ENCODE measurements around the gene NOX5.
A peak's percentile ranks its signal among the peaks of the same experiment; 100 is the strongest.
"Not testable (repeated sequence)": the region's sequence is repeated elsewhere in the genome, so short reads cannot be mapped to it uniquely, and the experiment has no call there.

NOX5 gene

GRCh38 chr15:69014454-69014853, at the start of gene NOX5:
Gene NOX5, plus strand, starts transcription at chr15:69014695. Its CDS starts 41 bp downstream, at chr15:69014736.
- DNase-seq = no peak

GRCh38 chr15:68966996-68967395, 47.5 kb upstream of the NOX5 start:
- no peak for DNase-seq

- no peak for DNase-seq
Measured at GRCh38 chr15:68967948-68968347, 46.5 kb upstream of the NOX5 start.

- DNase-seq = no peak
Measured at GRCh38 chr15:68969298-68969697, 45.2 kb upstream of the NOX5 start.

- no peak for DNase-seq
Measured at GRCh38 chr15:68972201-68973065, 42.1 kb upstream of the NOX5 start.

GRCh38 chr15:68975651-68976160, 38.8 kb upstream of the NOX5 start:
- not testable (repeated sequence) for DNase-seq

- not testable (repeated sequence) for DNase-seq
Measured at GRCh38 chr15:68977426-68977825, 37.1 kb upstream of the NOX5 start.

- no peak for DNase-seq
Measured at GRCh38 chr15:68979006-68979405, 35.5 kb upstream of the NOX5 start.

GRCh38 chr15:68979816-68980215, 34.7 kb upstream of the NOX5 start:
- no peak for DNase-seq

- no peak for DNase-seq
Measured at GRCh38 chr15:68980786-68981185, 33.7 kb upstream of the NOX5 start.

- no peak for DNase-seq
Measured at GRCh38 chr15:68981941-68982340, 32.6 kb upstream of the NOX5 start.

GRCh38 chr15:68982976-68983563, 31.4 kb upstream of the NOX5 start:
- DNase-seq = no peak

GRCh38 chr15:68983961-68984481, 30.5 kb upstream of the NOX5 start:
- no peak for DNase-seq

- peak; percentile 7 for DNase-seq
Measured at GRCh38 chr15:68984586-68984985, 29.9 kb upstream of the NOX5 start.

- no peak for DNase-seq
Measured at GRCh38 chr15:68985361-68985891, 29.1 kb upstream of the NOX5 start.

- DNase-seq = no peak
Measured at GRCh38 chr15:68986322-68986721, 28.2 kb upstream of the NOX5 start.

GRCh38 chr15:68987120-68987519, 27.4 kb upstream of the NOX5 start:
- no peak for DNase-seq

- DNase-seq = no peak
Measured at GRCh38 chr15:68987676-68988075, 26.8 kb upstream of the NOX5 start.

- no peak for DNase-seq
Measured at GRCh38 chr15:68989541-68990230, 24.8 kb upstream of the NOX5 start.

- DNase-seq = no peak
Measured at GRCh38 chr15:68990231-68990991, 24.1 kb upstream of the NOX5 start.

GRCh38 chr15:68990992-68991500, 23.4 kb upstream of the NOX5 start:
- no peak for DNase-seq

- DNase-seq = no peak
Measured at GRCh38 chr15:68991723-68992122, 22.8 kb upstream of the NOX5 start.

All from suppressor macrophage treated with lipopolysaccharide for 4 hours (primary cell).